Measurements from ENCODE around the gene TIMD4.

The TIMD4 gene

DNA sequence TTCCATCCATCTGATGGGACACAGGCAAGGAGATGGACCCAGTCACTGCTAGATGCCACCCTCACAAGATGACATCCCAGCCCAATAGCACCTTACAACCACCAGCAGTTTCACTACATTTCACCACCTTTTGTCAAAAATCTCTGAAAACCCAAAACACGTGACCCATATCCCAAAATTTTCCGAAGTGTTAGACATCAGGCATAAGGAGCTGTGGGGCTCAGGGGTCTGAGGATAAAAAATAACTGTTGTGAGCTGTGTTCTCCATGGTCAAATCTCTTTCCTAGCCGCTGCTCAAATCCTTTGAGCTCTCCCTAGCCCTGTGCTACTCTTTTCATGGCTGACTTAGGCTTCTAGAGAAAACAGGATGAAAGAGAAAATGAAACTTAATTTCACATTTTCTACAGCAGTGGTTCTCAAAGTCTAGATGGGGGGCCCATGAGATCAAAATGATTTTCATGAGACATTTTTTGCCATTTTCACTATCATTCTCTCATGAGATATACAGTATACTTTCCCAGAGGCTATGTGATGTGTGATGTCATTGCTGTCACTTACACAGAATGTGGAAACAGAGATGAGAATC, 40.7 kb downstream of the TIMD4 start:
- no peak for DNase-seq (ENCODE audit: low read depth in 1 of 2, low spot score in 1 of 2)

DNA sequence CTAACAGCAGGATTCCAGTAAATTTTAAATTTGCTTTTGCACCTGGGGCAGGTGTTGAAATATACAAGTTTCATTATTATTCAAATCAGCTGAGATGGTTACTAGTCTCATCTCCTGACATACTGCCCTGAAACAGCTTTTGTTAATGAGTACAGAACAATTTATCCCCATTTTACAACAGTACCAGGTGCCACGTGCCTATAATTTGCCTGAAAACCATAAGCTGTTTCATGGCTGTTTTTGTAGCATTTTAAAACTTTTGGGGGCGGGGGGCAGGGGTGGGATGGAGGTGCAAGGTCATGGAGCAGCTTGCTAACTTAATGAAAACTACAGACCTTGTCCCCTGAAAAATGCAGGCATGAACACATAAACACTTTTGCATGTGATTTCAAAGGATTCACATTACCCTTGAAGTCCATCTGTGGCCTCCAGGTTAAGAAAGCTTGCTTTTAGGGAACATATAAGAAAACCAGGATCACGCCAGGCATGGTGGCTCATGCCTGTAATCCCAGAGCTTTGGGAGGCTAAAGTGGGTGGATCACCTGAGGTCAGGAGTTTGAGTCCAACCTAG, 42.1 kb downstream of the TIMD4 start:
- no peak for DNase-seq (ENCODE audit: low read depth in 1 of 2, low spot score in 1 of 2)

DNA sequence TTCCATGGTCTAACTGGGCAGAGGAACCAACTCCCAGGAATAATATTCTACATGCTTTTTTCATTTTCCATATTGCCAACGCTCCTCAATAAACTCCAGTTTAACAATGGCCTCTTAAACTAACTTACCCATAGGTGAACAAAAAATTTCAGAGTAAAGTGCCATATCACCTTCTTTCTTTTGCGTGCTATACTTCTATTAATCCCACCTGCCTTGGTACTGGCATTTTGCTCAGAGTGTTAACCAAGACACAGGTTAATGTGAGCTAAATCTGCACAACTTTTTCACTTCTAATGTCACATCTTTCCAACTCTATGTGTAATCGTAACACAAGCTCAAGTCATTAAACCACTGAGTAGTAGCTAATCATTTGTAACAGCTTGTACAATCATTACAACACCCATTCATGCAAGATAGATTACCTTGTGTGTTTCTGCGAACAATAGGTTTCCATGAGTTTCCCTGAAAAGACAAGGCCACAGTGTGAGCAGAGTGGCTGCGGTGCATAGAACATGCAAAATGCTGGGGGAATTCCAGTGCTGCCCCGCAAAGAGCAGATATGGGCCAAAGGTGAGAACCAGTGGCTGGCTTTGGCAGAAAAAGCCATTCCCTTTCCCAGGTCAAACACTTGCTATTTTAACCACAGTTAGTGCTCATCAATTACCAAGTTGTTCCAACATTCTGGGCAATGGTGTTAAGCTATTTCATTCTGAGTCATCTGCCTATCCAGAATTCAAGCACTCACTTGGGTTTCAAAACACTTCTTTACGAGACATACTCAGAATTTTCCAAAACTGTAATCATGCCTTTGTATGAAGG, 42.8 kb downstream of the TIMD4 start:
- DNase-seq (ENCODE audit: low read depth in 1 of 2, low spot score in 1 of 2) = peak in 1 of 2 donors; percentile 42

DNA sequence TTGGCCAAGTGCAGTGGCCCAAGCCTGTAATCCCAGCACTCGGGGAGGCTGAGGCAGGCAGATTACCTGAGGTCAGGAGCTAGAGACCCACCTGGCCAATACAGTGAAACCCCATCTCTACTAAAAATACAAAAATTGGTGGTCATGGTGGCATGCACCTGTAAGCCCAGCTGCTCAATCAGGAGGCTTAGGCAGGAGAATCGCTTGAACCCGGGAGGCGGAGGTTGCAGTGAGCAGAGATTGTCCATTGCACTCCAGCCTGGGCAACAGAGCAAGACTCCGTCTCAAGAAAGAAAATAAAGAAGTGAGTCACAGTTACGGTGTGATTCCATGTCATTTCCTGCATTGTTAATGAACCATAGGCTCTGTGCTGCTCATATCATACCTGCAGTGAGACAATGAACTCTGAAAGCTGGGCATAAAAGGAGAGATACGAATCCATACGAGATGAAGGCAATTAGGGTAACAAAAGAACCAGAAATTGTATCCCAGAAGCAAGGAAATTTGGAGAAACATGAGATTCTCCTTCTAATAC, 44.6 kb downstream of the TIMD4 start:
- DNase-seq (ENCODE audit: low read depth in 1 of 2, low spot score in 1 of 2) = no peak

DNA sequence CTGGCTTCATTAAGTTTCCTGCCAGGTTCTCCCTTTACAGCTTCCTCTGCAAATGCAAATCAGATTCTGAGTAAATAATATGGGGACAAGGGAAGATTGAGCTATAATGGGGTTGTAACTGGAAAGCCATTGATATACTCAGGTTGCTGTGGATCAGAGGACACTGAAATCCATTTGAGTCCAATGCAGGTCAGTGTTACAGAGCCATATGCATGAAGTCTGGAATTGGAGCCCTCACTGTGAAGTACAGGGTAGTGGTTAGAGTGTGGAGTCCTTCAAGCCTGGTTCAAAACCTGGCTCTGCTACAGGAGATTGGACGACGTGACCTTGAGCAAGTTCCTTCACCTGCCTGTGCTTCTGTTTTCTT, 48.7 kb downstream of the TIMD4 start:
- no peak for DNase-seq (ENCODE audit: low read depth in 1 of 2, low spot score in 1 of 2)

GRCh38 chr5:156913719-156914370, 49.2 kb downstream of the TIMD4 start:
- DNase-seq (ENCODE audit: low read depth in 1 of 2, low spot score in 1 of 2) = no peak

- no peak for DNase-seq (ENCODE audit: low read depth in 1 of 2, low spot score in 1 of 2)
Observed at GRCh38 chr5:156913355-156913718, 49.7 kb downstream of the TIMD4 start.

DNA sequence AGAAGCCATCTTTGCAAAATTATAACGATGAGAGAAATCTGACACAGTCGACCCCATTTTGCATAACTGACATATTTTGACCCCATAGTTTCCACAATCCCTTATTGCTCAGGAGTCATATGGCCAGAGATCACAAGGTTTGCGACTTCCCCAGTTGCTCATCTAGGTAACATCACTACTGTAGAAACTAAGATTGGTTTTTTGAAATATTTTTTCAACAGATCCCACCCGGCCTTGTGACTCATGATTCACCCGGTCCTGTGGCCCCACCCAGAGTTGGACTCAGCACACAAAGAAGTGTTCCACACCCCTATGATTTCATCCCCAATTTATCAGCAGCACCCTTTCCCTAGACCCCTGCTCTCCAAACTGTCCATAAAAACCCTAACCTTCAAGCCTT, 50.2 kb downstream of the TIMD4 start:
- DNase-seq (ENCODE audit: low read depth in 1 of 2, low spot score in 1 of 2) = no peak

GRCh38 chr5:156909180-156909579, 53.8 kb downstream of the TIMD4 start:
- no peak for DNase-seq (ENCODE audit: low read depth in 1 of 2, low spot score in 1 of 2)

DNA sequence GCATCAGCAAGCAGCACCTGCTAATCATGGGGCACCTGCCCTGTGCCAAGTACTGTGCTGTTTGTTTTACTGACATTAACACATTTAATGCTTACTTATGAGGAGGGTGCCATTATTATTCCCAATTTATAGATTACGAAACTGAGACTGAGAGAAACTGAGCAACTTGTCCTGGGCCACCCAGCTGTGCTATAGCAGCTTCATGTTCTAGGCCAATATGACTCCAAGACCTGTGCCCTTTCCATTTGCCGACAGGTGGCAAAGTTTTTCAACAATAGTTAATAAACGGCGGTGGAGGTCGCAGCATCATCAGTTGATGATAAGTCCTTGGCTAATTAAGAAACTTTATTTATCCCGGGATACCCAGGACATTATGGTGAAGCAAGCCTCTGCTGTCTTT, 55.4 kb downstream of the TIMD4 start:
- DNase-seq (ENCODE audit: low read depth in 1 of 2, low spot score in 1 of 2) = no peak

GRCh38 chr5:156906807-156907206, 56.2 kb downstream of the TIMD4 start:
- DNase-seq (ENCODE audit: low read depth in 1 of 2, low spot score in 1 of 2) = no peak

DNA sequence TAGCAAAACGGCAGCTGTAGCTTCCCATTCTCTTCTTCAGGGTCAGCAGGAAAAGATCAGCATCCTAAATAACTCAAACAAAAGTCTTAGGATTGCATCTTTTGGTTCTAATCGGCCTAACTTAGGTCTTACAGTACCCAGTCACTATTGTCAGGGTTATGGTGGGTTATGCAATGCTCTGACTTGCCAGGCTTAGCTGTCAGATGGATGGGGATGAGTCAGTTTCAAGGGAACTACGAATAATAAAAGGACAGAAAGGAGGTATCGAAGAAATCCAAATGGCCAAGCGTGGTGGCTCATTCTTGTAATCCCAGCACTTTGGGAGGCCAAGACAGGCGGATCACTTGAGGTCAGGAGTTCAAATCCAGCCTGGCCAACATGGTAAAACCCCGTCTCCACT, 66.5 kb downstream of the TIMD4 start:
- DNase-seq (ENCODE audit: low read depth in 1 of 2, low spot score in 1 of 2) = no peak

- DNase-seq (ENCODE audit: low read depth in 1 of 2, low spot score in 1 of 2) = no peak
Observed at GRCh38 chr5:156893517-156893916, 69.5 kb downstream of the TIMD4 start.

DNA sequence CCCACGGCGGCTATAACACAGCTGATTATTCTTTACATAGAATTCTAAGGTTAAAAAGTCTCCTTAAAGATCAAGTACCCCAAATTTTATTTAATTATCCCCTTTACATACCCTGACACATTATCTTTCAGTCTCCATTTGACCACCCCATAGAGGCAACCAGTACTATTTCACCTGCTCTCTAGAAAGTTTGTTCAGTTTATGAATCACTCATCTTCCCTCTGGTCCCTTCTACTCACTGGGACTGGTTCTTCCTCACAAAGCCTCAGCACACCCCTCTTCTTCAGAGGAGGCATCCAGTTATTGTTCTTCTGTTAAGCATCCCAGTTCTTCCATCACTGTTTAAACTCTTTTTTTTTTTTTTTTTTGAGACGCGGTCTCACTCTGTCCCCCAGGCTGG, 70.2 kb downstream of the TIMD4 start:
- no peak for DNase-seq (ENCODE audit: low read depth in 1 of 2, low spot score in 1 of 2)

DNA sequence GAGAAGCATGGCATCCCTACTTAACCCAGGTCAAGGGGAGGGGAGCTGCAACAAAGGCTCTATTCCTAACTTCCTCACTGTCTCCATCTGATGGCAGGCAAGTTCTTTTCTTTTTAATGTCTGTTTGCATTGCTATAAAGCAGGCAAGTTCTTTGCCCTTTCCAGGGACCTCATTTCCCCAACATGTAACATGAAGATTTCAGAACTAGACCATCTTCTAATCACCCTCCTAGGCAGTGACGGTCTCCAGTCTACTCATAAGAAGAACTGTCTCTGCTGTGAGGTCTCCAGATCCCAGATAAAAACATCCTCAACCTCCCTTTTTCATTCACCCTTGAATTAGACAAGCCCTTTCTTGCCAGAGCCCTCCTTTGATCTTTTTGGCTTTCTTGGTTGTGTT, 70.8 kb downstream of the TIMD4 start:
- DNase-seq (ENCODE audit: low read depth in 1 of 2, low spot score in 1 of 2) = no peak

DNA sequence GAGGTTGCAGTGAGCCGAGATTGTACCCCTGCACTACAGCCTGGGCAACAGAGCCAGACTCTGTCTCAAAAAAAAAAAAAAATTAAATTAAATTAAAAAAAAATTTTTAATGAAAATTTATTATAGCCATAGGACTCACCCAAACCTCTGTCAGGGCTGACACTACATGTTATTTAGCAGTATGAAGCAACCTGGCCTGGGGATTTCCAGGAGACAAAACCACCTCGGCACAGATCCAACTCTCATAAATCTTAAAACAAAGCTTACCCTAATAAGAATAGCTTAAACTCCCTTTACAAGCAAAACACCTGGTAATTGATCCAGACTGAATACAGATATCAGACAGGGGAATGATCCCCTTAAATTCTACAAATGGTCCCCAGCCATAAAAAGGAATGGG, 74.5 kb downstream of the TIMD4 start:
- DNase-seq (ENCODE audit: low read depth in 1 of 2, low spot score in 1 of 2) = no peak

DNA sequence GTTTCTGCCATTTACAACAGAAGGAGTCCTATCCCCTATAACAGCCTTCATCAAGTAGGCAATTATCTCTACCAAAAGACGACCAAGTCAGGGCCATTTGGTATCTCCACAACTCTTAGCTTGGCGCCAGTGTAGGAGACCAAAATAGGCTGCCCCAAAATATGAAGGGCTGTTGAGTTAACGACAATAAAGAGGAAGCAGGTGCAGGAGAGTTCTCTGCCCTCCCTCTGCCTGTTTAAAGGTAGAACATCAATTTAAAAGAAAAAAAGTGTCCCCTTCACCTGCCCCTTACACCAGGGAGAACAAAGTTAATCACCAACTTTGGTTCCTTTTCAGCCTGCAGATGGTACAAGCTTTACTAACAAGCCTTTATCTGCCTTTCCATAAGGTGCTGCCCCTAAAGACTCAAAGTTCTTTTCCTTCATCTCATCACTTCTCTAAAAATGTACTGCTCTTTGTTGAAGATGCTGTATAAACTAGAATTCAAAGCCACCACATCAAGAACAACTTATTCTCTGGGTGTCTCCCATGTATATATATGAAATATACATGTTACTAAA, 79.6 kb downstream of the TIMD4 start:
- no peak for DNase-seq (ENCODE audit: low read depth in 1 of 2, low spot score in 1 of 2)

DNA sequence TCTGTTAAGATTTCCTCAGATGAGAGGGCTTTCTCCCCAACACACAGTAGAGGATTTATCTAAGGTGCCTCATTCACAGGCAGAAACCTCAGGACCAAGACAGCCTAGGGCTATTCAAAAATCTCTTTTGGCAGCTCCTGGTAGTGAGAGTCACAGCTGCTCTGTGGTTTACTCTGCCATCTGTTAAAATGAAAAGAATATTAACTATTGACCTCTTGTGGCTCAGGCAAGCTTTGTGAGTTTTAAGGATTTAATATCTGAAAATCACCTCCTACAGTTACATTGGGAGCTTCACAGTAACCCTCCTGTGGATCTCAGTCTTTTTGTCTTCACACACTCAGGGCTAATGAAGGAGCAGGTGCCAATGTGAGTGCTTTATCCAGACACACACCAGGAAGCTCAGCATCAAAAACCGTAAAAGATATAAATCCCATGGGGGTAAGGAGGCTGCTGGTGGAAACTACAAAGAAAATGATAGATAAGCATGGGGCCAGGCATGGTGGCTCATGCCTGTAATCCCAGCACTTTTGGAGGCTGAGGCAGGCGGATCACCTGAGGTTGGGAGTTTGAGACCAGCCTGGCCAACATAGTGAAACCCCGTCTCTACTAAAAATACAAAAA, 83.3 kb downstream of the TIMD4 start:
- no peak for DNase-seq (ENCODE audit: low read depth in 1 of 2, low spot score in 1 of 2)

DNA sequence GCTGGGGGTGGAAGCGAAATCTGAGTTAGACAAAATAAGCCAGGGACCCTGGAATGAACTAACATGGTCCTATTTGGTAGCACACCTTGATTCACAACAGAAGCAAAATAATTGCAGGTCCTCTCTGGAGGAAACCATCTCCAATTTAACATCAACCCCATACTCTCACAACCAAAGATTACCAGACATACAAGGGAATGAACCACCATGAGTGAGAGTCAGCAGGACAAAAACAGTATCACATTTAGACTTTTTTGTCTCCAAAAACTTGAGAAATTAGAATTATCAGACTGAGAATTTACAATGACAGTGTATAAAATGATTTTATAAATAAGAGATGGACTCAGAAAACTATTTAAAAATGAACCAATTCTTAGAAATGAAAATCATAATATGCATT, 91.8 kb downstream of the TIMD4 start:
- no peak for DNase-seq (ENCODE audit: low read depth in 1 of 2, low spot score in 1 of 2)

DNA sequence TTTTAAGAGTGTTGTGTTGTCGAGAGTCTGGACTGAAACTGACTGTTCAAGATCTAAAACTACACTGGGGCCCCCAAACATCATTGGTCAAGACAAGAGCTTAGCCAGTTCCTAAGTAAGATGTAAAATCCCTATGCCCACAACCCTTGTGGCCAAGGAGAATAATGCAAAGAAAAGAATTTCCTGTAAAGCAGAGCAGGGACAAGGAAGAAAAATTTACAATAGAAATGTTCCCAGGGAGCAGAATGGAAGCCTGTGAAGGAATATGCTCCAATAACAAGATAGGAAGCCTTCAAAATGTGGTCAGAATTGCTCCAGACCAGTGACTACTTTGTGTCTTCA, 92.6 kb downstream of the TIMD4 start:
- no peak for DNase-seq (ENCODE audit: low read depth in 1 of 2, low spot score in 1 of 2)
